ENCODE results near the gene MAFB.

Gene MAFB

DNA sequence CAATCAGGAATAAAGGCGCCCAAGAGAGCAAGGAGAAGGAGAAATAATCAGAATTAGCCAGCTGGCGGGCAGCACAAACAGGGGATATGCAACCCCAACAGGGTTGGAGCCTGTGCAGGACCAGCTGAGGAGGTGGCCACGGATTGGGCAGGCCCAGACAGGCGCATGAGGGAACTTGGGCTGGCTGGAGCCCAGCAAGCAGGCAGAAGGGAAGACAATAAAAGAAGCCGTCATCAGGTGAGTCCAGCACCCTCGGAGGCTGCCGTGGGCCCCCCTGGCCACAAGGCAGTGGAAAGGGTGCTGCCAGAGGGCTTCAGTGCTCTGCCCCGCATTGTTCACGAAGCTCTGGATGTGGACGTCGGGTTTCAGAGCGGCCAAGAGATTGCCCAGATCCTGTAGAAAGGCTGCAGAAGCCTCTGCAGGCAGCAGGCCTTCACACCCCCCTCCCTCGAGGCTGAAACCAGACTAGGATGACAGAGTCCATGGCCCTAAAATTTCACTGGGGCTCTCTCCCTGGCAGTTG, 28.4 kb upstream of the MAFB start:
- Histone ChIP-seq H3K4me3 (ENCODE audit: low read depth, low read length) (no peak overlapping the region), H3K9me3 (ENCODE audit: severe bottlenecking) (no peaks in the 10 kb centered on the region), H3K27me3 (ENCODE audit: insufficient read depth, low read depth, severe bottlenecking) (peaks cover 89% of the 10 kb centered on the region), H3K27ac (no peak overlapping the region), H3K36me3 (no peaks in the 10 kb centered on the region)
- TF ChIP-seq, protein P1, sequence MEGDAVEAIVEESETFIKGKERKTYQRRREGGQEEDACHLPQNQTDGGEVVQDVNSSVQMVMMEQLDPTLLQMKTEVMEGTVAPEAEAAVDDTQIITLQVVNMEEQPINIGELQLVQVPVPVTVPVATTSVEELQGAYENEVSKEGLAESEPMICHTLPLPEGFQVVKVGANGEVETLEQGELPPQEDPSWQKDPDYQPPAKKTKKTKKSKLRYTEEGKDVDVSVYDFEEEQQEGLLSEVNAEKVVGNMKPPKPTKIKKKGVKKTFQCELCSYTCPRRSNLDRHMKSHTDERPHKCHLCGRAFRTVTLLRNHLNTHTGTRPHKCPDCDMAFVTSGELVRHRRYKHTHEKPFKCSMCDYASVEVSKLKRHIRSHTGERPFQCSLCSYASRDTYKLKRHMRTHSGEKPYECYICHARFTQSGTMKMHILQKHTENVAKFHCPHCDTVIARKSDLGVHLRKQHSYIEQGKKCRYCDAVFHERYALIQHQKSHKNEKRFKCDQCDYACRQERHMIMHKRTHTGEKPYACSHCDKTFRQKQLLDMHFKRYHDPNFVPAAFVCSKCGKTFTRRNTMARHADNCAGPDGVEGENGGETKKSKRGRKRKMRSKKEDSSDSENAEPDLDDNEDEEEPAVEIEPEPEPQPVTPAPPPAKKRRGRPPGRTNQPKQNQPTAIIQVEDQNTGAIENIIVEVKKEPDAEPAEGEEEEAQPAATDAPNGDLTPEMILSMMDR (IDR thresholded peaks at IDR 0.05; ENCODE audit: low read depth, low read length) = no peak
- DNase-seq = no peak

DNA sequence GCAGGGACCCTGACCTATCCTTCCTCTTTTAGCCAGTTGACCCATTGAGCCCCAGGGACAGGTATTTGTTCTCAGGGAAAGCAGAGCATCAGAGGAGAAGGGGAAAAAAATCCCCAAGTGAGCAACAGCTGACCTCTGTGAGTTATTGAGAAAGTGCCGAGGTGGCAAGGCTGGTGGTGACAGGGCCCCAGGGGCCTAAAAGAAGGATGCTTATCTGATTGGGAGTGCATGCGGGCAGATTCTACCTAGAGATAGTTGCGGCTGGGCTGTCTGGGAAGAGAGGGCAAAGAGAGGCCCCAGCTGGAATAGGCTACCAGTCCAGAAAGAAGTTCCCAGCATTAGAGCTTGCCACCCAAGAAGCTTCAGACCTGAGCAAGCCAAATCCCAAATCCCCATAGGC, 26.5 kb upstream of the MAFB start:
- H3K4me3 ChIP-seq (ENCODE audit: low read depth, low read length) = no peak overlapping the region
- DNase-seq = no peak
- H3K36me3 ChIP-seq = no peaks in the 10 kb centered on the region
- H3K27me3 ChIP-seq (ENCODE audit: insufficient read depth, low read depth, severe bottlenecking) = peaks cover 92% of the 10 kb centered on the region
- TF ChIP-seq, protein P1 (IDR thresholded peaks at IDR 0.05; ENCODE audit: low read depth, low read length) = no peak
- no peak overlapping the region for H3K27ac ChIP-seq
- H3K9me3 ChIP-seq (ENCODE audit: severe bottlenecking) = no peaks in the 10 kb centered on the region

DNA sequence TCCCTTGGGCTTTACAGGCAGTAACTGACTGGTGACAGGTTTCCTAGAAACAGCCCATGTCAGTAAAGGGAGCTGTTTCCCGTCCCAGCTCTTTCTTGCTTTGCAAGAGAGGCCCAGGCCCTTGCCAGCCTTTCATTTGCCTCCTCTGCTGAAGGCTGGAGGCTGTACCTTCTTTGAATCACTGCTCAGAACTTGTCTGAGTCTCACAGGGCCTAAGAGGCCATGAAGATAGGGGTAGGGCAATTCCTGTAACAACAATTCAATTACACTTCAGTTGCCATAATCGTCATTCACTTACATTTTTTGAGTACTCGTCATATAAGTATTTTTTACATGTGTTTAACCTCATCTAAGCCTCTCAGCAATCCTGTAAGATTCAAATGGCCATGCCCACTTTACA, 25.9 kb upstream of the MAFB start:
- Histone ChIP-seq H3K9me3 (ENCODE audit: severe bottlenecking) (no peaks in the 10 kb centered on the region), H3K27ac (no peak overlapping the region), H3K27me3 (ENCODE audit: insufficient read depth, low read depth, severe bottlenecking) (peaks cover 91% of the 10 kb centered on the region), H3K4me3 (ENCODE audit: low read depth, low read length) (no peak overlapping the region), H3K36me3 (no peaks in the 10 kb centered on the region)
- TF ChIP-seq, protein P1 (IDR thresholded peaks at IDR 0.05; ENCODE audit: low read depth, low read length) = no peak
- no peak for DNase-seq

DNA sequence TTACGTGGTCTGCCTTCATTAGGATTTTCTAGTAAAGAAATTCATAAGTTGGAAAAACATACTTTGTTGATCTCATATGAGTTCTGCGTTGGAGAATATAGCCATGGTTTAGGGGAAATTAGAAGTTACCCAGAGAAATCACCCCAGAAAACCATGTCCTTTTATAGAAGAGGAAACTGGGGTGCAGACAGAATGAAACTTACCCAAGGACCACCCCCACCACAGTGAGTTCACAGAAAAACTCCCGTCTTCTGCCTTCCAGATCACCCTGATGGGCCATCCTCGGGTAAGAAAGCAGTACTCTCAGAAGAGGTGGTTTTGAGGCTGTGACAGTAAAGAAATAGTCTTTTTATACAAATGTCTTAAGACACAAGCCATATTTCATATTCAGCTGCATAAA, 25.1 kb upstream of the MAFB start:
- DNase-seq = no peak
- no peaks in the 10 kb centered on the region for H3K9me3 ChIP-seq (ENCODE audit: severe bottlenecking)
- H3K27ac ChIP-seq = no peak overlapping the region
- H3K4me3 ChIP-seq (ENCODE audit: low read depth, low read length) = no peak overlapping the region
- H3K36me3 ChIP-seq = no peaks in the 10 kb centered on the region
- H3K27me3 ChIP-seq (ENCODE audit: insufficient read depth, low read depth, severe bottlenecking) = peaks cover 89% of the 10 kb centered on the region
- TF ChIP-seq, protein P1 (IDR thresholded peaks at IDR 0.05; ENCODE audit: low read depth, low read length) = no peak

DNA sequence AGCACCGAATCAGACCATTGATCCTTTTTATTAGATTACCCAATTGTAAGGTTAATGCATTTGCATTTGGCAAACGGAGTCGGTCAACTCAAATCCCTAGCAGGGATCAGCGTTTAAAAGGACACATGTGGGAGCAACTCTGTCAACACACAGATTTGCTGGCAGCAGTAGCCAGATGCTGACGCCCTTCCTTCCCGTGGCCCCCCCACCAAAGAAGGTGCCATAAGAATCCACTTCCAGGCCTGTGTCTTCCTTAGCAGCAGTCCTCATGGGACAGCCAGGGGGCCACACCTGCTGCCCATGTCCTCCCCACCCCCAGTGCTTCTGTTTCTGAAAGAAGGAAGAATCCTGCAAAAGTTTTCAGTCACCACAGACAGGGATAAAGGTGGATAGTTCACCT, 24.5 kb upstream of the MAFB start:
- DNase-seq = no peak
- Histone ChIP-seq H3K27ac (no peak overlapping the region), H3K36me3 (no peaks in the 10 kb centered on the region), H3K27me3 (ENCODE audit: insufficient read depth, low read depth, severe bottlenecking) (peaks cover 89% of the 10 kb centered on the region), H3K9me3 (ENCODE audit: severe bottlenecking) (no peaks in the 10 kb centered on the region), H3K4me3 (ENCODE audit: low read depth, low read length) (no peak overlapping the region)
- TF ChIP-seq, protein P1 (IDR thresholded peaks at IDR 0.05; ENCODE audit: low read depth, low read length) = no peak

DNA sequence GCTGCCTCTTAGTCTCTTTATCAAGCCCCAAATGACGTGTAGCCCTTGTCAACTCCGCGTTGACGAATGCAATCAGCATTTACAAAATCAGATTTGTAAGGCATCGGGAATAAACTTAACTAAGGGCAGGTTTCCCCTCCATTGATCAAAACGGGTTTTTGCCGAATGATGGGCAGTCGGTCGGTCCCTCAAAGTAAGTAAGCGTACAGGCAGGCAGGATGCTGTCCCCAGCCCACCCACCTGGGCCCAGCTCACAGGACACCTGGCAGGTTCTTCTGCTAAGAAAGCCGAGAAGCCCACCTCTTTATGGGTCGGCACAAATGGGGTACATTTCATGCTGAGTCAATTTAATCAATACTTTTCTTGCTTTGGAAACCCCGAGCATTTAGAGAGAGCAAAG, 22.0 kb upstream of the MAFB start:
- no peak for DNase-seq
- TF ChIP-seq, protein P1 (IDR thresholded peaks at IDR 0.05; ENCODE audit: low read depth, low read length) = no peak
- H3K27ac ChIP-seq = no peak overlapping the region
- peaks cover 82% of the 10 kb centered on the region for H3K27me3 ChIP-seq (ENCODE audit: insufficient read depth, low read depth, severe bottlenecking)
- H3K9me3 ChIP-seq (ENCODE audit: severe bottlenecking) = no peaks in the 10 kb centered on the region
- no peaks in the 10 kb centered on the region for H3K36me3 ChIP-seq
- H3K4me3 ChIP-seq (ENCODE audit: low read depth, low read length) = no peak overlapping the region
